CD14-positive monocyte (primary cell): ENCODE results near the gene P3H2. TPM values are rescaled to one million over a fixed set of nuclear protein-coding genes. Genes with fewer than 3 reads are reported as not detected.

Experiments used
- DNase-seq, 3 donors: peaks; one replicate each; pipeline ENCODE4 v3.0.0-alpha.2; 2011 to 2022
- H2AFZ ChIP-seq: 2 replicates; pipeline ENCODE4 v1.6.0; 2012; ENCODE audit warnings: mild to moderate bottlenecking, low read depth, low read length, inconsistent platforms; ENCODE audit not compliant: insufficient read depth, poor library complexity, severe bottlenecking
- H3K27ac ChIP-seq, 2 donors: 1 replicate in 1 of 2; 2 replicates in 1 of 2; pipeline ENCODE4 v1.5.1; 2012 to 2013; ENCODE audit warnings: low read length in 2 of 2, control low read depth in 1 of 2, inconsistent platforms in 1 of 2, low read depth in 1 of 2, mild to moderate bottlenecking in 1 of 2
- H3K27me3 ChIP-seq, 2 donors: one replicate each; pipeline versions ENCODE4 v1.6.0 to v1.6.1; 2011 to 2013; ENCODE audit warnings: low read length in 2 of 2; ENCODE audit not compliant: control insufficient read depth in 2 of 2, insufficient read depth in 2 of 2
- H3K36me3 ChIP-seq, 2 donors: replicated peaks in 1 of 2; 1 replicate in 1 of 2; 2 replicates in 1 of 2; pipeline versions ENCODE4 v1.5.1 to v1.6.1; 2012 to 2013; ENCODE audit warnings: low read length in 2 of 2, control low read depth in 1 of 2, inconsistent platforms in 1 of 2, mild to moderate bottlenecking in 1 of 2; ENCODE audit not compliant: insufficient read depth in 2 of 2, control insufficient read depth in 1 of 2
- H3K4me1 ChIP-seq, 2 donors: 1 replicate in 1 of 2; 2 replicates in 1 of 2; pipeline versions ENCODE4 v1.5.1 to v1.6.1; 2012 to 2013; ENCODE audit warnings: low read length in 2 of 2, control low read depth in 1 of 2, inconsistent platforms in 1 of 2, mild to moderate bottlenecking in 1 of 2, moderate library complexity in 1 of 2; ENCODE audit not compliant: insufficient read depth in 2 of 2, control insufficient read depth in 1 of 2
- H3K4me2 ChIP-seq: replicated peaks from 2 replicates; pipeline ENCODE3; 2012; ENCODE audit warnings: low read length, moderate library complexity, mild to moderate bottlenecking; ENCODE audit not compliant: poor library complexity, severe bottlenecking; ENCODE audit errors: extremely low read depth
- H3K4me3 ChIP-seq, 3 experiments: fragments of 200-600 bp in 1 of 3; sonication (generic) in 1 of 3; replicated peaks in 1 of 3; 1 replicate in 2 of 3; 2 replicates in 1 of 3; pipeline ENCODE4 v1.5.1; 2011 to 2013; ENCODE audit warnings: low read length in 3 of 3, mild to moderate bottlenecking in 3 of 3, control low read depth in 2 of 3, low read depth in 2 of 3, inconsistent platforms in 1 of 3, moderate library complexity in 1 of 3
- H3K79me2 ChIP-seq: 2 replicates; pipeline ENCODE4 v1.6.0; 2012; ENCODE audit warnings: mild to moderate bottlenecking, control low read depth, inconsistent platforms, low read length, moderate library complexity; ENCODE audit not compliant: insufficient read depth
- H3K9ac ChIP-seq: 2 replicates; pipeline ENCODE4 v1.6.0; 2017; ENCODE audit warnings: low read length, mild to moderate bottlenecking; ENCODE audit not compliant: insufficient read depth, poor library complexity, severe bottlenecking
- H3K9me3 ChIP-seq, 2 donors: replicated peaks in 1 of 2; 1 replicate in 1 of 2; 2 replicates in 1 of 2; pipeline versions ENCODE4 v1.5.1 to v1.6.1; 2012 to 2013; ENCODE audit warnings: low read length in 2 of 2, control low read depth in 1 of 2; ENCODE audit not compliant: control insufficient read depth in 1 of 2, insufficient read depth in 1 of 2
- H4K20me1 ChIP-seq: 2 replicates; pipeline ENCODE4 v1.6.0; 2012; ENCODE audit warnings: mild to moderate bottlenecking, low read length, control low read depth, moderate library complexity; ENCODE audit not compliant: insufficient read depth
- H3K27ac Mint-ChIP-seq, 7 donors: one replicate each; pipeline ENCODE4 v1.8.0; 2020; ENCODE audit warnings: mild to moderate bottlenecking in 7 of 7, mixed read lengths in 7 of 7, moderate library complexity in 6 of 7, inconsistent platforms in 2 of 7
- H3K27me3 Mint-ChIP-seq, 3 donors: one replicate each; pipeline ENCODE4 v1.8.0; 2021 to 2022; ENCODE audit warnings: low read depth in 3 of 3, mild to moderate bottlenecking in 3 of 3, mixed read lengths in 3 of 3, moderate library complexity in 3 of 3, inconsistent platforms in 1 of 3
- H3K36me3 Mint-ChIP-seq, 2 donors: one replicate each; pipeline ENCODE4 v1.8.0; 2020; ENCODE audit warnings: mixed read lengths in 2 of 2, inconsistent platforms in 1 of 2, mild to moderate bottlenecking in 1 of 2
- H3K4me1 Mint-ChIP-seq: one replicate; pipeline ENCODE4 v1.8.0; 2020; ENCODE audit warnings: mild to moderate bottlenecking, mixed read lengths
- H3K4me3 Mint-ChIP-seq, 2 donors: one replicate each; pipeline ENCODE4 v1.8.0; 2020; ENCODE audit warnings: mild to moderate bottlenecking in 2 of 2, mixed read lengths in 2 of 2, moderate library complexity in 1 of 2
- H3K9me3 Mint-ChIP-seq, 7 donors: one replicate each; pipeline ENCODE4 v1.8.0; 2020 to 2022; ENCODE audit warnings: mixed read lengths in 7 of 7, mild to moderate bottlenecking in 6 of 7, moderate library complexity in 6 of 7, inconsistent platforms in 2 of 7
- WGBS: methylation state at CpG from one replicate; pipeline ENCODE4 v1.1.5; 2013; ENCODE audit warnings: missing lambda C conversion rate; ENCODE audit not compliant: insufficient coverage; 5-methylcytosine and 5-hydroxymethylcytosine counted together
- intact Hi-C, 2 donors: fragments of 100-400 bp; cut with micrococcal nuclease; formaldehyde crosslinking; loops; one replicate each; pipeline versions ENCODE4 v1.15.0 to v1.15.1; 2023
- polyA plus RNA-seq, 3 donors: library from polyadenylated mRNA; depleted of rRNA in 1 of 3; unstranded in 2 of 3; stranded (reverse) in 1 of 3; fragments of 300-500 nt in 2 of 3; fragments of >200 nt in 1 of 3; fragmentation: Illumina TruSeq in 2 of 3; gene quantifications; 1 replicate in 2 of 3; 2 replicates in 1 of 3; pipeline ENCODE4 v1.2.3, GENCODE V29; 2012 to 2021
- TF ChIP-seq, protein P1 (sequence below): fragments of 200-600 bp; IDR thresholded peaks from one replicate; pipeline ENCODE4 v1.8.0; 2022; ENCODE audit warnings: antibody characterized with exemption, mild to moderate bottlenecking

The P3H2 gene
- polyA plus RNA-seq, 3 donors: 0.25 to 0.31 (median 0.27) TPM

DNA sequence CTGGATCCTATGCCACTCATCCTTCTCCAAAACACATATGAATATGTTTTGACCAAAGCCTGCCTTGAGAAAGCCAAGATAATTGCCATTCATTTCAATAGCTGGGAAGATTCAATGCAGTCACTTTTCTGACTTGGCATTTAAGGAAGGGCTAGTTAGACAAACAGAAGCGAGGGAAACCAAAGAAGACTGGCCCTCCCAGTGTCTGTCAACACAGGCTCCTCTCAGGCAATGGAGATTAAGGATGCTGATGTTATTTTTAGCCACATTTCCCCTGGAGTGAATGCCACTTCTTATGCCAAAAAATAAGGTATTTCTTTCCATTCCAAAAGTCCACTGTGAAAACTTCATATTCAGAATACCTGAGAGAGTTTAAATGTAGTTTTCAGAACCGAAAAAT, 101.7 kb downstream of the P3H2 start:
- TF ChIP-seq, protein P1, sequence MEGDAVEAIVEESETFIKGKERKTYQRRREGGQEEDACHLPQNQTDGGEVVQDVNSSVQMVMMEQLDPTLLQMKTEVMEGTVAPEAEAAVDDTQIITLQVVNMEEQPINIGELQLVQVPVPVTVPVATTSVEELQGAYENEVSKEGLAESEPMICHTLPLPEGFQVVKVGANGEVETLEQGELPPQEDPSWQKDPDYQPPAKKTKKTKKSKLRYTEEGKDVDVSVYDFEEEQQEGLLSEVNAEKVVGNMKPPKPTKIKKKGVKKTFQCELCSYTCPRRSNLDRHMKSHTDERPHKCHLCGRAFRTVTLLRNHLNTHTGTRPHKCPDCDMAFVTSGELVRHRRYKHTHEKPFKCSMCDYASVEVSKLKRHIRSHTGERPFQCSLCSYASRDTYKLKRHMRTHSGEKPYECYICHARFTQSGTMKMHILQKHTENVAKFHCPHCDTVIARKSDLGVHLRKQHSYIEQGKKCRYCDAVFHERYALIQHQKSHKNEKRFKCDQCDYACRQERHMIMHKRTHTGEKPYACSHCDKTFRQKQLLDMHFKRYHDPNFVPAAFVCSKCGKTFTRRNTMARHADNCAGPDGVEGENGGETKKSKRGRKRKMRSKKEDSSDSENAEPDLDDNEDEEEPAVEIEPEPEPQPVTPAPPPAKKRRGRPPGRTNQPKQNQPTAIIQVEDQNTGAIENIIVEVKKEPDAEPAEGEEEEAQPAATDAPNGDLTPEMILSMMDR: no peak
- Mint-ChIP-seq H3K27ac (no peak overlapping the region), H3K4me3 (no peak overlapping the region), H3K27me3 (peaks cover under 1 to 5% (median 3%) of the 10 kb centered on the region in 3 donors), H3K9me3 (no peaks in the 10 kb centered on the region), H3K4me1 (peaks cover 1% of the 10 kb centered on the region), H3K36me3 (no peaks in the 10 kb centered on the region)
- Histone ChIP-seq H3K27ac (no peak overlapping the region), H3K4me1 (no peaks in the 10 kb centered on the region), H3K9me3 (no peaks in the 10 kb centered on the region), H3K9ac (no peak overlapping the region), H3K36me3 (no peaks in the 10 kb centered on the region), H4K20me1 (no peaks in the 10 kb centered on the region), H2AFZ (no peak overlapping the region), H3K27me3 (peaks cover 0 to 2% of the 10 kb centered on the region in 2 donors), H3K79me2 (no peaks in the 10 kb centered on the region), H3K4me3 (no peak overlapping the region), H3K4me2 (no peak overlapping the region)
- intact Hi-C loops: no loop called here
- WGBS: no CpG with 5 or more reads among the region's 2 CpGs
- DNase-seq: no peak

DNA sequence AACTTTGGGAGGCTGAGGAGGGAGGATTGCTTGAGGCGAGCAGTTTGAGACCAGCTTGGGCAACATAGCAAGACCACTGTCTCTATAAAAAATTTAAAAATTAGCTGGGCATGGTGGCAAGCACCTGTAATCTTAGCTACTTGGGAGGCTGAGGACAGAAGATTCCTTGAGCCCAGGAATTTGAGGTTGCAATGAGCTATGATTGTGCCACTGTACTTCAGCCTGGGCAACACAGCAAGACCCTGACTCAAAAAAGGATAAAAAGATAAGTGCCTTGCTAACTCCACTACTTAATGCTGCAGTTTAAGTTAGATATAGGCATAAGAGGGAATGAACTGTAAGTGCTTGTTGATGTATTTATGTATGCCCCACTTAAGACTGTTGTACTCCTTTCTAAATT, 102.2 kb downstream of the P3H2 start:
- Mint-ChIP-seq H3K36me3 (no peaks in the 10 kb centered on the region), H3K27ac (no peak overlapping the region), H3K27me3 (peaks cover 3 to 5% (median 3%) of the 10 kb centered on the region in 3 donors), H3K9me3 (no peaks in the 10 kb centered on the region), H3K4me3 (no peak overlapping the region), H3K4me1 (peaks cover 1% of the 10 kb centered on the region)
- no peaks in the 10 kb centered on the region for H3K79me2 ChIP-seq
- no peak overlapping the region for H3K4me2 ChIP-seq
- no peak for DNase-seq
- TF ChIP-seq, protein P1: no peak
- no peak overlapping the region for H2AFZ ChIP-seq
- no CpG with 5 or more reads among the region's 1 CpG for WGBS
- H3K27ac ChIP-seq: no peak overlapping the region
- H3K9ac ChIP-seq: no peak overlapping the region
- intact Hi-C loops: no loop called here
- H3K4me3 ChIP-seq: no peak overlapping the region
- peaks cover 0 to 2% of the 10 kb centered on the region in 2 donors for H3K27me3 ChIP-seq
- no peaks in the 10 kb centered on the region for H3K4me1 ChIP-seq
- no peaks in the 10 kb centered on the region for H3K36me3 ChIP-seq
- H3K9me3 ChIP-seq: no peaks in the 10 kb centered on the region
- H4K20me1 ChIP-seq: no peaks in the 10 kb centered on the region
